HuH-7.5 (cell line): ENCODE measurements around the gene IGFBP5.

Experiments used
- DNase-seq: peaks from one replicate; pipeline ENCODE4 v3.0.0; 2011; ENCODE audit warnings: low spot score

The IGFBP5 gene

GRCh38 chr2:216695401-216695821, at the start of gene IGFBP5:
Gene IGFBP5 (minus strand): TSS chr2:216695549. CDS start chr2:216694775, 774 bp downstream.
- DNase-seq, result no peak

- no peak for DNase-seq
These were observed 48.4 kb upstream of the IGFBP5 start for GRCh38 chr2:216743781-216744180.

- DNase-seq, result no peak
These were observed 47.1 kb upstream of the IGFBP5 start for GRCh38 chr2:216742411-216742810.

- no peak for DNase-seq
These were observed 45.9 kb upstream of the IGFBP5 start for GRCh38 chr2:216741223-216741593.

- no peak for DNase-seq
These were observed 45.3 kb upstream of the IGFBP5 start for GRCh38 chr2:216740557-216741222.

- no peak for DNase-seq
These were observed 43.7 kb upstream of the IGFBP5 start for GRCh38 chr2:216739035-216739434.

- no peak for DNase-seq
These were observed 42.3 kb upstream of the IGFBP5 start for GRCh38 chr2:216737676-216738075.

GRCh38 chr2:216736326-216736725, 41.0 kb upstream of the IGFBP5 start:
- DNase-seq, result no peak

- no peak for DNase-seq
These were observed 40.3 kb upstream of the IGFBP5 start for GRCh38 chr2:216735668-216736067.

GRCh38 chr2:216735086-216735485, 39.7 kb upstream of the IGFBP5 start:
- DNase-seq, result no peak

GRCh38 chr2:216733046-216733445, 37.7 kb upstream of the IGFBP5 start:
- DNase-seq, result no peak

GRCh38 chr2:216732334-216732733, 37.0 kb upstream of the IGFBP5 start:
- DNase-seq, result no peak

- DNase-seq, result no peak
These were observed 36.1 kb upstream of the IGFBP5 start for GRCh38 chr2:216731465-216731864.

- DNase-seq, result no peak
These were observed 35.5 kb upstream of the IGFBP5 start for GRCh38 chr2:216730871-216731270.

GRCh38 chr2:216727346-216728122, 32.2 kb upstream of the IGFBP5 start:
- DNase-seq, result no peak

GRCh38 chr2:216724190-216724589, 28.8 kb upstream of the IGFBP5 start:
- no peak for DNase-seq

- DNase-seq, result no peak
These were observed 25.8 kb upstream of the IGFBP5 start for GRCh38 chr2:216721141-216721540.

- DNase-seq, result no peak
These were observed 25.4 kb upstream of the IGFBP5 start for GRCh38 chr2:216720722-216721121.

GRCh38 chr2:216717907-216718615, 22.7 kb upstream of the IGFBP5 start:
- DNase-seq, result no peak

GRCh38 chr2:216717491-216717901, 22.1 kb upstream of the IGFBP5 start:
- DNase-seq, result no peak

- DNase-seq, result no peak
These were observed 20.8 kb upstream of the IGFBP5 start for GRCh38 chr2:216716109-216716508.

- no peak for DNase-seq
These were observed 20.1 kb upstream of the IGFBP5 start for GRCh38 chr2:216715402-216715974.

- no peak for DNase-seq
These were observed 19.0 kb upstream of the IGFBP5 start for GRCh38 chr2:216714376-216714775.
